BJ (cell line): ENCODE results near the gene ABTB1. TPM values are rescaled to one million over a fixed set of nuclear protein-coding genes. Genes with fewer than 3 reads are reported as not detected.
A peak's percentile ranks its signal among the peaks of the same experiment; 100 is the strongest.

Experiments used
- CTCF ChIA-PET: fragments of 350-600 bp; formaldehyde crosslinking; extraction: SDS; loops from one replicate; lab custom pipeline; 2021; ENCODE audit warnings: antibody characterized with exemption, inconsistent platforms; lab: Yijun Ruan, JAX
- POLR2A ChIA-PET: fragments of 300-600 bp; sonication (Branson Sonifier 250); formaldehyde crosslinking; extraction: SDS; loops from one replicate; lab custom pipeline; 2021; ENCODE audit warnings: antibody characterized with exemption; lab: Charles Lee
- DNase-seq: peaks from one replicate; pipeline ENCODE4 v3.0.0-alpha.2; 2011; ENCODE audit warnings: low read depth
- H3K27me3 ChIP-seq: 2 replicates; pipeline ENCODE4 v1.6.0; 2011; ENCODE audit warnings: low read length; ENCODE audit not compliant: control insufficient read depth, insufficient read depth
- H3K36me3 ChIP-seq: 2 replicates; pipeline ENCODE4 v1.5.1; 2011; ENCODE audit warnings: low read length; ENCODE audit not compliant: control insufficient read depth, insufficient read depth
- H3K4me3 ChIP-seq: 2 replicates; pipeline ENCODE4 v1.5.1; 2011; ENCODE audit warnings: low read depth, mild to moderate bottlenecking, control low read depth, low read length
- CTCF ChIP-seq: IDR thresholded peaks from 2 replicates; pipeline ENCODE4 v1.5.1; 2011; ENCODE audit warnings: low read depth, mild to moderate bottlenecking, control low read depth, inconsistent platforms, low read length, moderate library complexity; ENCODE audit not compliant: insufficient read depth
- polyA plus RNA-seq: library from polyadenylated mRNA; depleted of rRNA; stranded (reverse); fragments of >200 nt; gene quantifications from 2 replicates; pipeline ENCODE4 v1.2.3, GENCODE V29; 2011

Gene ABTB1
- polyA plus RNA-seq, 1 experiment, result 46.5 TPM

DNA sequence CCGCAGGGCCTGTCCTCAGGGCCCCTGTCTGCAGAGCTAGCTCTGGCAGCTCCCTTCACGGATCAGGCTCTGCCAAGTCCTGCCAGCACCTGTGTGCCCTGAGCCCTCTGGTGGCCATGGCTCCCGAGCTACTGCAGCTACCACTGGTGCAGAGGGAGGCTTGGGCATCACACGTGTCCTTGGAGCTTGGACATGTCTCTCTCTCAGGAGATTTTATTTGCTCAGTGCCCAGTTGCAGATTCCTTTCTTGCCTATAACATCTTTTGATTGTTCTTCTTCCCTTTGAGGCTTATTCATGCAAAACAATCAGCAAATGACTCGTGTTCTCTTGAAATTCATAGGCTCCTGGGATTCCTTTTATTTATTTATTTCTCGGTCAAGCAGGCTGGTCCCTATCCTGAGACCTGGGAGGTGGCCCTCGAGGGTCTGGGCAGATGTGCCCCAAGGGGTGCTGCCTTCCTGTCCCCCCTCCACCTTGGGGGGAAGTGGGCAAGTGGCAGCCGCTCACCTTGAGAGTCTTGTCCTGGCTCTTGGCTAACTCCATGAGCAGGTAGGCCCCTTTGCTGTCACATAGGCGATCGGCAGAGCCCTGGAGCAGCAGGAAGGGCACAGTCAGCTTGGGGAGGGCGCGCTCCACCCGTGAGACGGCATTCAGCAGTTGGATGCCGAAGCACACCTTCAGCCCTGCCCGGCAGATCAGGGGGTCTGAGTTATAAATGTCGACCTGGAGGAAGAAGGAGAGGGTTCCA is 21.9 kb downstream of the ABTB1 start:
- H3K36me3 ChIP-seq, result peaks cover 14% of the 10 kb centered on the region
- ChIA-PET CTCF (interaction anchor here (0.6 to 5.6 kb wide), 10 partner anchors 11 to 270 kb away, joined by 3 to 42 read pairs (median 6); partner anchors contain the start of gene MGLL), POLR2A (no interaction called here)
- peak; percentile 19; the same call in 1 of the 2 replicates for TF ChIP-seq CTCF
- no peaks in the 10 kb centered on the region for H3K27me3 ChIP-seq
- no peak for DNase-seq
- no peak overlapping the region for H3K4me3 ChIP-seq

- Histone ChIP-seq H3K36me3 (peaks cover 9% of the 10 kb centered on the region), H3K4me3 (no peak overlapping the region), H3K27me3 (no peaks in the 10 kb centered on the region)
- TF ChIP-seq CTCF, result no peak
- POLR2A ChIA-PET, result interaction anchor here (0.5 to 0.6 kb wide), 3 partner anchors 20 to 110 kb away, joined by 3 to 14 read pairs (median 3); no protein-coding TSS in a partner anchor
- CTCF ChIA-PET, result interaction anchor here (0.7 to 5.6 kb wide), 16 partner anchors 9 to 363 kb away, joined by 3 to 42 read pairs (median 4); partner anchors contain the start of genes ABTB1 and MGLL
- DNase-seq, result peak; percentile 64
Measured at GRCh38 chr3:127697551-127698240, 24.9 kb downstream of the ABTB1 start.

DNA sequence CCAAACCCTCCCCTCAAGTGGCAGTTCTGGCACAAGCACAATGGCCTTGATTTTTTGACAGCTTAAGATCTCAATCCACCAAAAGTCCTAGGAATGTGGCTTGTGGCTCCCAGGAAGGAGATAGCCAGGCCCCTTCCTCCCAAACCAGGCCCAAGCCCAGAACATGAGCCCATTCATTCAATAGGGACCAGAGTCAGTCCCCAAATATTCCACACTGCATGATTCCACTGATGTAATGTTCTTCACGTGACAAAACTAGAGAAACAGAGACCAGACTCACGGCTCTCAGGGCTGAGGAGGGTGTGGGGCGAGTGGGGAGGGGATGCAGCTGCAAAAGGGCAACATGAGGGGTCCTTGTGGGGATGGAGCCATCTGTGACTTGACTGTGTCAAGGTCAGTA is 25.5 kb downstream of the ABTB1 start:
- CTCF ChIA-PET, result interaction anchor here (2.0 to 5.6 kb wide), 2 partner anchors 38 to 123 kb away, joined by 7 to 42 read pairs; partner anchors contain the start of gene MGLL
- no peak for TF ChIP-seq CTCF
- DNase-seq, result no peak

GRCh38 chr3:127698691-127699415 is 26.1 kb downstream of the ABTB1 start:
- CTCF ChIA-PET, result interaction anchor here (0.6 to 5.6 kb wide), 6 partner anchors 8 to 185 kb away, joined by 3 to 42 read pairs (median 3); partner anchors contain the start of gene MGLL
- POLR2A ChIA-PET, result no interaction called here
- DNase-seq, result no peak

More for the DNA sequence above, 25.5 kb downstream of the ABTB1 start:
- POLR2A ChIA-PET, result no interaction called here
- Histone ChIP-seq H3K27me3 (no peaks in the 10 kb centered on the region), H3K36me3 (peaks cover 5% of the 10 kb centered on the region), H3K4me3 (no peak overlapping the region)

More at GRCh38 chr3:127698691-127699415, 26.1 kb downstream of the ABTB1 start:
- H3K27me3 ChIP-seq, result no peaks in the 10 kb centered on the region
- H3K4me3 ChIP-seq, result no peak overlapping the region
- TF ChIP-seq CTCF, result no peak
- H3K36me3 ChIP-seq, result peaks cover 6% of the 10 kb centered on the region
